Dermis microvascular lymphatic vessel endothelial cell (primary cell): ENCODE results near the gene DBP. TPM values are rescaled to one million over a fixed set of nuclear protein-coding genes. Genes with fewer than 3 reads are reported as not detected.

Experiments used
- total RNA-seq: library from RNA; depleted of rRNA; stranded (reverse); fragments of >200 nt; gene quantifications from 2 replicates; pipeline ENCODE4 v1.2.1, GENCODE V29; 2014

Gene DBP
- total RNA-seq, 1 donor from 2014 or later: 1.4 TPM

Other genes starting within 250 kb of the DBP start
- 35.6 and 52.8 TPM in 2 replicates for gene KDELR1, start 245.8 kb downstream of the DBP start, total RNA-seq
- 0.13 and 0.25 TPM in 2 replicates for gene GRIN2D, start 243.7 kb downstream of the DBP start, total RNA-seq
- 14.8 and 22.8 TPM in 2 replicates for gene GRWD1, start 191.4 kb downstream of the DBP start, total RNA-seq
- 0.13 TPM in 2 replicates for gene KCNJ14, start 181.8 kb downstream of the DBP start, total RNA-seq
- 42.0 and 64.6 TPM in 2 replicates for gene CYTH2, start 168.0 kb downstream of the DBP start, total RNA-seq
- under 0.01 and 0.13 TPM in 2 replicates for gene LMTK3, start 125.5 kb downstream of the DBP start, total RNA-seq
- 0.13 TPM in 1 of 2 replicates, not detected in the other for gene SULT2B1, start 85.2 kb downstream of the DBP start, total RNA-seq
- not detected in 2 replicates for gene SPACA4, start 30.6 kb downstream of the DBP start, total RNA-seq
- 0.25 and 0.26 TPM in 2 replicates for gene FAM83E, start 22.3 kb downstream of the DBP start, total RNA-seq
- gene RPL18, start 18.2 kb downstream of the DBP start, total RNA-seq: 1,899 and 2,423 TPM in 2 replicates
- 3.9 and 6.3 TPM in 2 replicates for gene SPHK2, start 17.9 kb downstream of the DBP start, total RNA-seq
- 2.6 and 4.6 TPM in 2 replicates for gene CA11, start 8.8 kb upstream of the DBP start, total RNA-seq
- under 0.01 TPM in 1 of 2 replicates, not detected in the other for gene NTN5, start 35.6 kb upstream of the DBP start, total RNA-seq
- not detected in 2 replicates for gene FUT2, start 58.6 kb upstream of the DBP start, total RNA-seq
- gene MAMSTR, start 82.3 kb upstream of the DBP start, total RNA-seq: under 0.01 and 0.13 TPM in 2 replicates
- 59.4 and 82.1 TPM in 2 replicates for gene RASIP1, start 103.2 kb upstream of the DBP start, total RNA-seq
- 0.25 and 0.26 TPM in 2 replicates for gene IZUMO1, start 109.5 kb upstream of the DBP start, total RNA-seq
- gene FUT1, start 115.3 kb upstream of the DBP start, total RNA-seq: 6.0 and 7.7 TPM in 2 replicates
- gene FGF21, start 118.1 kb upstream of the DBP start, total RNA-seq: not detected in 2 replicates
- 29.0 and 33.3 TPM in 2 replicates for gene BCAT2, start 173.7 kb upstream of the DBP start, total RNA-seq
- 2.8 and 4.2 TPM in 2 replicates for gene HSD17B14, start 199.1 kb upstream of the DBP start, total RNA-seq
- gene PLEKHA4, start 231.2 kb upstream of the DBP start, total RNA-seq: 2.7 and 6.8 TPM in 2 replicates
- gene PPP1R15A, start 235.0 kb upstream of the DBP start, total RNA-seq: 21.6 and 36.4 TPM in 2 replicates